Epithelial cell of esophagus (primary cell): ENCODE results near the gene SHANK2.

Experiments used
- DNase-seq: peaks from one replicate; pipeline ENCODE4 v3.0.0; 2010; ENCODE audit warnings: low read depth
- H3K4me3 ChIP-seq: 2 replicates; pipeline ENCODE4 v1.5.1; 2011; ENCODE audit warnings: mild to moderate bottlenecking, low read length, control low read depth
- TF ChIP-seq, protein P1 (sequence below): IDR thresholded peaks from 2 replicates; pipeline ENCODE4 v1.5.1; 2011; ENCODE audit warnings: low read depth, mild to moderate bottlenecking, low read length, control low read depth, inconsistent platforms; ENCODE audit not compliant: insufficient read depth; ENCODE audit errors: missing control alignments

SHANK2 gene

DNA sequence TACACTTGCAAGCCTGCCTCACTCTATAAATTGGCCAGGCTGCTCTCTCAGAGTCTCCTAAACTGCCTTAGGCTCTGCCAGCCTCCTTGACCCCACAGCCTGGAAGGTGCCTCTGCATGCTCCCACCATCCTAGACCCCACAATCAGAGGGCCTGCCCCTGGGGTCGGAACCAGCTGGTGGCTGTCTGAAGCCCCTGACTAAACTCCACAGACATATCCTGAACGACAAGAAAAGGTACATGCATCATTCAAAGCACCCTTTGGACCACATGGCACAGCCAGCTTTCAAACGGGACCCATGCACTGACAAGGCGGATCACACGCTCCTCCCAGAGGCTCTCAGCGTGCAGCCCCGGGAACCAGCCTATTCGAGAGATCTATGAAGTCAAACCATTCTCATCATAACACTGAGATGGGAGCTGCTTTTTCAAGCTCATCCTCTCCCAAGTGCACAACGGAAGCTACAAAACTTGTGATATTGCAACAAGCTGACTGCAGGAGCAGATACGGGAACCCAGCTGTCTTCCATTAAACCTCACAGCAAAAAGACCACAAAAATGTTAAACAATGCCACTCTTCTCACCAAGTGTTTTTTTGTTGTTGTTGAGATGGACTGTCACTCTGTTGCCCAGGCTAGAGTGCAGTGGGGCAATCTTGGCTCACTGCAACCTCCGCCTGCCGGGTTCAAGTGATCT, 8.1 kb downstream of the SHANK2 start:
- H3K4me3 ChIP-seq: no peak overlapping the region
- TF ChIP-seq, protein P1, sequence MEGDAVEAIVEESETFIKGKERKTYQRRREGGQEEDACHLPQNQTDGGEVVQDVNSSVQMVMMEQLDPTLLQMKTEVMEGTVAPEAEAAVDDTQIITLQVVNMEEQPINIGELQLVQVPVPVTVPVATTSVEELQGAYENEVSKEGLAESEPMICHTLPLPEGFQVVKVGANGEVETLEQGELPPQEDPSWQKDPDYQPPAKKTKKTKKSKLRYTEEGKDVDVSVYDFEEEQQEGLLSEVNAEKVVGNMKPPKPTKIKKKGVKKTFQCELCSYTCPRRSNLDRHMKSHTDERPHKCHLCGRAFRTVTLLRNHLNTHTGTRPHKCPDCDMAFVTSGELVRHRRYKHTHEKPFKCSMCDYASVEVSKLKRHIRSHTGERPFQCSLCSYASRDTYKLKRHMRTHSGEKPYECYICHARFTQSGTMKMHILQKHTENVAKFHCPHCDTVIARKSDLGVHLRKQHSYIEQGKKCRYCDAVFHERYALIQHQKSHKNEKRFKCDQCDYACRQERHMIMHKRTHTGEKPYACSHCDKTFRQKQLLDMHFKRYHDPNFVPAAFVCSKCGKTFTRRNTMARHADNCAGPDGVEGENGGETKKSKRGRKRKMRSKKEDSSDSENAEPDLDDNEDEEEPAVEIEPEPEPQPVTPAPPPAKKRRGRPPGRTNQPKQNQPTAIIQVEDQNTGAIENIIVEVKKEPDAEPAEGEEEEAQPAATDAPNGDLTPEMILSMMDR: no peak
- no peak for DNase-seq

DNA sequence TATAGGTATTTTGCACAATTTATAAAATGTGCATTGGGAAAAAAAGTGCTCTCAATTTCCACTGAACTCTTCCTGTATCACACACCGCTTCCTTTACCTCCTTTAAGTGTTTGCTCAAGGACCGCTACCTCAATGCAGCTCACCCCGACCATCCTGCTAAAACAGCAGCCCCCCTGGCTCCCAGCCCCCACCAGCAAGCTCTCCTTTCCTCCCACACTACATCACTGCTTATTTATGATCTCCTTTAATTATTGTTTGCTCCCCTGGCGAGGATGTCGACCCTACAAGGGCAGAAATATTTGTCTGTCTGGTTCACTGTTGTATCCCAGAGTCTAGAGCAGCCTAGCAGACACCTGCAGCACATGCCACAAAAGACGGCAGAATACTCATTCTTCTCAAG, 10.0 kb downstream of the SHANK2 start:
- TF ChIP-seq, protein P1: no peak
- H3K4me3 ChIP-seq: no peak overlapping the region
- no peak for DNase-seq

DNA sequence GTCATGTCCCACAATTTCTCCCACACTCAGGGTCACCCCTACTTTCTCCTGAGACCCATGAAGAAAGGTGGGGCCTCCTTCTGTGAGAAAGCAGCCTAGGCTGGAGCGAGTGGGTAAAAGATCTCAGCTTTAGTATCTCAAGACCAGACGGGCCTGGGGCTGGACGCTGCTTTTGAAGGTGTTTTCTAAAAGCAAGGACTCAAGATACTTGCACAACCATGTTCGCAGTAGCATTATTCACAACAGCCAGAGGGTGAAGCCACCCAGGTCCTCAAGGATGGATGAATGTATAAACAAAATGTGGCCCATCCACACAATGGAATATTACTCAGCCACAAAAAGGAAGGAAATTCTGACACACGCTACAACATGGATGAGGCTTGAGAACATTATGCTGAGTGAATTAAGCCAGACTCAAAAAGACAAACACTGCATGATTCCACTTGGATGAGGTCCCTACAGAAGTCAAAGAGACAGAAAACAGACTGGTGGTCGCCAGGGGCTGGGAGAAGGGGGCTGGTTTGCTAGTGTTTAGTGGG, 10.6 kb downstream of the SHANK2 start:
- no peak for DNase-seq
- TF ChIP-seq, protein P1: no peak
- no peak overlapping the region for H3K4me3 ChIP-seq

DNA sequence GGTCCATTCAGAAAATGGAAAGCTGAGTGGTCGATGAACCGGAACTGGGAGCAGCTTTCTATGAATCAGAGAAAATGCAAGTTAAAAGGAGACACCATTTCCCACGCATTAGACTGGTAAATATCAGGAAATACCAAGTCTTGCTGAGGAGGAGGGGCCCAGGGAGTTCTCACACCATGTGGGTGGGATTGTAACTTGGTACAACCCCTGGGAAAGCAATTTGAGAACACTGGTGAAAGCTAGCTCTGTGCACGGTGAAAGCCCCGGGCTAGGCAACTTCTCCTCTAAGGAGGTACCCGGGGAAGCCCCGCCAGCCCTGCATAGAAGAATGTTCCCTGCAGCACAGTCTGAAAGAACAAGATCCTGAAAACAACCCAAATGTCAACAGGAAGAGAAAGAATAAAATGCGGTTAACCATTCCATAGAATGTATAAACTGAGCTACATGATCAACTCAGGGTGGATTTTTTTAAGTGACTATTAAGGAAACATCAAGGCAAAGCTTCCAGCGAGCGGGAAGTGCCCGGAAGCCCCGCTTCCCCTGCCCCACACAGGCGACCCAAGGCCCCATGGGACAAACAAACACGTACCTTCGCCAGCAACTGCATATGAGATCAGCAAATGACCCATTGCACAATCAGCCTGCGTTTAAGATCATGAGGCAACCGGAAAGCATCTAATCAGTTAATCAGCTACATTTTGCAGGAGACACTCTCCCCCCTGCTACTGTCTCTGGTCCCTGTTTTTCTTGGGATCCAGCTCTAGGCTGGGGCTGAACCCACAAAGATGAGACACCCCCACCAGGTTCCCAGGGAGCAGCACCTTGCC, 11.3 kb downstream of the SHANK2 start:
- H3K4me3 ChIP-seq: no peak overlapping the region
- peak; percentile 92 for DNase-seq
- TF ChIP-seq, protein P1: no peak

DNA sequence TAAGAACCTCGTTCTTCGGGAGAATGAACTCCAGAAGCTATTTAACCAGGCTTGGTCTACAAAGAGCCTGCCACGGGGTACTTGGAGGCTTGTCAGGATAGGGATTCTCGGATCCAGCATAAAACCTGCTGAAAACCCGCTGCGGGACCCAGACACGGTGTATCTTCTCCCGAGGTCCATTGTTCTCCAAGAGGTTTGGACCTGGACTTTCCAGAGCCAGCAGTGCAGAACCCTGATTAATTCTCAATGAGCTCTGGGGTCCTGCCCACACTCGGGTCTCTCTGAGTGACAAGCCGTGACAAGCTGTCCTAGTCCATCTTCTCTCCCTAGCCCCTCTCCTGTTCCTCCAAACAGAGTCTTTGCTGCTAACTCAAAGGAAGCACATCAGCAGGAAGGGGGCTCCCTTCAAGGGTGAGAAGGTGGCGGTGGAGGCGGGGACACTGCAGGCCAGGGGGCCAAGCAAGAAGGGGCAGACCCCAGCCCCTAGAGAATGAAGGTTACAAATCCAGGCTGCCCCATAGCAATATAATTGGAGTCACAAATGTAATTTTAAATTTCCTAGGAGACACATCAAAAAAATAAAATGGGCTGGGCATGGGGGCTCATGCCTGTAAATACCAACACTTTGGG, 12.2 kb downstream of the SHANK2 start:
- no peak for DNase-seq
- H3K4me3 ChIP-seq: no peak overlapping the region
- TF ChIP-seq, protein P1: no peak

DNA sequence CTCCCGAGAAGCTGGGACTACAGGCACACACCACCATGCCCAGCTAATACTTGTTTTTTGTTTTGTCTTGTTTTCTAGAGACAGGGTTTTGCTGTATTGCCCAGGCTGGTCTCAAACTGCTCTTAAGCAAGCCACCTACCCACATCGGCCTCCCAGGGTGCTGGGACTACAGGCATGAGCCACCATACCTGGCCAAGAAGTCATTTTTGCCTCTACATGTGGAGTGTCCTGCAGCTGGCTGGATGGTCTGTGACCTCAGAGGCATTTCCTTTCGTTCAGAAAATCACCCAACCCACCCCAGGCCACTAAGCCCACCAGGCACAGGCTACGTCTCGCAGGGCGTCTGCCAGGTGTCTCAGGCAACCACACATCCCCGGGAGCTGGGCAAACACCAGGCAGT, 12.8 kb downstream of the SHANK2 start:
- DNase-seq: no peak
- TF ChIP-seq, protein P1: no peak
- no peak overlapping the region for H3K4me3 ChIP-seq
